ENCODE measurements around the gene PALLD. TPM values are rescaled to one million over a fixed set of nuclear protein-coding genes. Genes with fewer than 3 reads are reported as not detected.

Gene PALLD
- total RNA-seq, 5 donors from 2014 or later (not counting 1 experiment from before 2014, with no cell fraction given): 0.56 to 1.9 (median 0.93) TPM

GRCh38 chr4:168880072-168880675, 383.3 kb downstream of the PALLD start:
- ATAC-seq (replicated peaks in 1 of 4) (no peak), DNase-seq (no peak)
- ChIA-PET POLR2A (no interaction called here), CTCF (no interaction called here)
- Histone ChIP-seq H3K27ac (ENCODE audit: low read length) (no peak overlapping the region), H3K4me1 (ENCODE audit: control insufficient read depth in 1 of 2, extremely low read depth in 1 of 2, insufficient read depth in 2 of 2, low read length in 2 of 2) (peaks cover 0 to 4% of the 10 kb centered on the region in 2 experiments), H3K9me3 (no peaks in the 10 kb centered on the region), H3K36me3 (ENCODE audit: control insufficient read depth in 2 of 2, extremely low read depth in 1 of 2, insufficient read depth in 1 of 2, low read length in 1 of 2) (no peaks in the 10 kb centered on the region), H3K27me3 (replicated peaks in 1 of 2; ENCODE audit: control insufficient read depth in 2 of 2, extremely low read depth in 1 of 2, insufficient read depth in 2 of 2, low read length in 1 of 2) (peaks cover 0 to 14% of the 10 kb centered on the region in 2 experiments), H3K4me3 (ENCODE audit: control insufficient read depth in 1 of 2, extremely low read depth in 1 of 2, low read length in 1 of 2) (no peak overlapping the region)
- WGBS (ENCODE audit: insufficient coverage): 100% methylated on average over 4 of the region's 6 CpGs
- Mint-ChIP-seq H3K27ac (no peak overlapping the region), H3K4me1 (peaks cover 6 to 18% (median 7%) of the 10 kb centered on the region in 3 donors), H3K36me3 (no peaks in the 10 kb centered on the region), H3K9me3 (no peaks in the 10 kb centered on the region), H3K27me3 (peaks cover 41 to 50% of the 10 kb centered on the region in 2 donors), H3K4me3 (no peak overlapping the region)

GRCh38 chr4:168880811-168881595, 384.2 kb downstream of the PALLD start:
- ChIA-PET POLR2A (no interaction called here), CTCF (no interaction called here)
- Histone ChIP-seq H3K27me3 (replicated peaks in 1 of 2; ENCODE audit: control insufficient read depth in 2 of 2, extremely low read depth in 1 of 2, insufficient read depth in 2 of 2, low read length in 1 of 2) (peaks cover 0 to 11% of the 10 kb centered on the region in 2 experiments), H3K4me3 (ENCODE audit: control insufficient read depth in 1 of 2, extremely low read depth in 1 of 2, low read length in 1 of 2) (no peak overlapping the region), H3K27ac (ENCODE audit: low read length) (no peak overlapping the region), H3K4me1 (ENCODE audit: control insufficient read depth in 1 of 2, extremely low read depth in 1 of 2, insufficient read depth in 2 of 2, low read length in 2 of 2) (peaks cover 0 to 4% of the 10 kb centered on the region in 2 experiments), H3K9me3 (no peaks in the 10 kb centered on the region), H3K36me3 (ENCODE audit: control insufficient read depth in 2 of 2, extremely low read depth in 1 of 2, insufficient read depth in 1 of 2, low read length in 1 of 2) (no peaks in the 10 kb centered on the region)
- peaks cover 6 to 18% (median 7%) of the 10 kb centered on the region in 3 donors for H3K4me1 Mint-ChIP-seq
- no peak for ATAC-seq (replicated peaks in 1 of 4)
- H3K4me3 Mint-ChIP-seq: no peak overlapping the region
- H3K9me3 Mint-ChIP-seq: no peaks in the 10 kb centered on the region
- peak in 2 of 35 experiments; percentile 4 for DNase-seq
- peaks cover 34 to 43% of the 10 kb centered on the region in 2 donors for H3K27me3 Mint-ChIP-seq
- no peaks in the 10 kb centered on the region for H3K36me3 Mint-ChIP-seq
- WGBS (ENCODE audit: insufficient coverage): 11% methylated on average over 1 of the region's 8 CpGs
- H3K27ac Mint-ChIP-seq: no peak overlapping the region

- ChIA-PET CTCF (no interaction called here), POLR2A (interaction anchor here in 1 of 2 donors (0.6 kb wide), 1 partner anchor 11 kb away, joined by 3 read pairs; no protein-coding TSS in a partner anchor)
- H3K9me3 ChIP-seq: no peaks in the 10 kb centered on the region
- H3K4me3 ChIP-seq (ENCODE audit: control insufficient read depth in 1 of 2, extremely low read depth in 1 of 2, low read length in 1 of 2): no peak overlapping the region
- peaks cover 0 to 4% of the 10 kb centered on the region in 2 experiments for H3K4me1 ChIP-seq (ENCODE audit: control insufficient read depth in 1 of 2, extremely low read depth in 1 of 2, insufficient read depth in 2 of 2, low read length in 2 of 2)
- peaks cover 25 to 35% of the 10 kb centered on the region in 2 donors for H3K27me3 Mint-ChIP-seq
- H3K36me3 Mint-ChIP-seq: no peaks in the 10 kb centered on the region
- H3K36me3 ChIP-seq (ENCODE audit: control insufficient read depth in 2 of 2, extremely low read depth in 1 of 2, insufficient read depth in 1 of 2, low read length in 1 of 2): no peaks in the 10 kb centered on the region
- peaks cover 6 to 18% (median 7%) of the 10 kb centered on the region in 3 donors for H3K4me1 Mint-ChIP-seq
- H3K9me3 Mint-ChIP-seq: no peaks in the 10 kb centered on the region
- peaks cover 0 to 11% of the 10 kb centered on the region in 2 experiments for H3K27me3 ChIP-seq (replicated peaks in 1 of 2; ENCODE audit: control insufficient read depth in 2 of 2, extremely low read depth in 1 of 2, insufficient read depth in 2 of 2, low read length in 1 of 2)
- no peak overlapping the region for H3K27ac Mint-ChIP-seq
- DNase-seq: no peak
- H3K4me3 Mint-ChIP-seq: no peak overlapping the region
- ATAC-seq (replicated peaks in 1 of 4): no peak
- no peak overlapping the region for H3K27ac ChIP-seq (ENCODE audit: low read length)
- 60% methylated on average over 1 of the region's 7 CpGs for WGBS (ENCODE audit: insufficient coverage)
Measured at GRCh38 chr4:168881781-168882420, 385.0 kb downstream of the PALLD start.

DNA sequence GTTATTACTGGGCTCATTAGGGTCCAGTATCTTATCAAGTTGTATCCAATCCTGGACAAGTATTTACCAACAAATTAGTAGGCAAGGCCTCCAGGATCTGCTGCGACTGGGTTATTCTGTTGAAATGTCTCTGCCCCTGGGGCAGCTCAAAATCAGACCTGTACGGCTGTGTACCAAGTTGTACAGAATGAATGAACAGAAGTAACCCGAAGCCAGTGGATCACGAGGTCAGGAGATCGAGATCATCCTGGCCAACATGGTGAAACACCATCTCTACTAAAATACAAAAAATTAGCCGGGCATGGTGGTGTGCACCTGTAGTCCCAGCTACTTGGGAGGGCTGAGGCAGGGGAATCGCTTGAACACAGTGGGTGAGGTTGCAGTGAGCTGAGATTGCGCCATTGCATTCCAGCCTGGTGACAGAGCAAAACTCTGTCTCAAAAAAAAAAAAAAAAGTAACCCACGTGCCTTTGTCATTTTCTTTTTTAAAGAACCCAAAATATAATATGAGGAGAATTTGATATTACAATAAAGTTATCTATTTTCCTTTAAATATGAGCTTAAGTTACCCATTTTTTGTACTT, 385.9 kb downstream of the PALLD start:
- 100% methylated on average over 1 of the region's 9 CpGs for WGBS (ENCODE audit: insufficient coverage)

GRCh38 chr4:168883513-168883912, 386.7 kb downstream of the PALLD start:
- Histone ChIP-seq H3K4me3 (ENCODE audit: control insufficient read depth in 1 of 2, extremely low read depth in 1 of 2, low read length in 1 of 2) (no peak overlapping the region), H3K36me3 (ENCODE audit: control insufficient read depth in 2 of 2, extremely low read depth in 1 of 2, insufficient read depth in 1 of 2, low read length in 1 of 2) (no peaks in the 10 kb centered on the region), H3K9me3 (no peaks in the 10 kb centered on the region), H3K27ac (ENCODE audit: low read length) (no peak overlapping the region), H3K27me3 (replicated peaks in 1 of 2; ENCODE audit: control insufficient read depth in 2 of 2, extremely low read depth in 1 of 2, insufficient read depth in 2 of 2, low read length in 1 of 2) (peaks cover 0 to 4% of the 10 kb centered on the region in 2 experiments), H3K4me1 (ENCODE audit: control insufficient read depth in 1 of 2, extremely low read depth in 1 of 2, insufficient read depth in 2 of 2, low read length in 2 of 2) (no peaks in the 10 kb centered on the region)
- Mint-ChIP-seq H3K36me3 (peaks cover 3% of the 10 kb centered on the region), H3K4me3 (no peak overlapping the region), H3K27me3 (peaks cover 19 to 25% of the 10 kb centered on the region in 2 donors), H3K9me3 (no peaks in the 10 kb centered on the region), H3K27ac (no peak overlapping the region), H3K4me1 (peaks cover under 1 to 11% (median 1%) of the 10 kb centered on the region in 3 donors)
- no peak for DNase-seq
- POLR2A ChIA-PET: no interaction called here
- CTCF ChIA-PET: no interaction called here
- ATAC-seq (replicated peaks in 1 of 4): no peak

More for the DNA sequence above, 385.9 kb downstream of the PALLD start:
- H3K36me3 ChIP-seq (ENCODE audit: control insufficient read depth in 2 of 2, extremely low read depth in 1 of 2, insufficient read depth in 1 of 2, low read length in 1 of 2): no peaks in the 10 kb centered on the region
- H3K27ac ChIP-seq (ENCODE audit: low read length): no peak overlapping the region
- CTCF ChIA-PET: interaction anchor here in 1 of 2 donors (0.6 kb wide), 1 partner anchor 174 kb away, joined by 3 read pairs; no protein-coding TSS in a partner anchor
- H3K4me1 ChIP-seq (ENCODE audit: control insufficient read depth in 1 of 2, extremely low read depth in 1 of 2, insufficient read depth in 2 of 2, low read length in 2 of 2): no peaks in the 10 kb centered on the region
- DNase-seq (no peak), ATAC-seq (replicated peaks in 1 of 4) (no peak)
- no peak overlapping the region for H3K27ac Mint-ChIP-seq
- H3K4me3 ChIP-seq (ENCODE audit: control insufficient read depth in 1 of 2, extremely low read depth in 1 of 2, low read length in 1 of 2): no peak overlapping the region
- peaks cover 5 to 14% (median 6%) of the 10 kb centered on the region in 3 donors for H3K4me1 Mint-ChIP-seq
- POLR2A ChIA-PET: interaction anchor here in 1 of 2 donors (0.6 kb wide), 1 partner anchor 10 kb away, joined by 3 read pairs; no protein-coding TSS in a partner anchor
- H3K4me3 Mint-ChIP-seq: no peak overlapping the region
- H3K9me3 Mint-ChIP-seq: no peaks in the 10 kb centered on the region
- H3K27me3 ChIP-seq (replicated peaks in 1 of 2; ENCODE audit: control insufficient read depth in 2 of 2, extremely low read depth in 1 of 2, insufficient read depth in 2 of 2, low read length in 1 of 2): peaks cover 0 to 8% of the 10 kb centered on the region in 2 experiments
- peaks cover 2% of the 10 kb centered on the region for H3K36me3 Mint-ChIP-seq
- peaks cover 23 to 28% of the 10 kb centered on the region in 2 donors for H3K27me3 Mint-ChIP-seq
- no peaks in the 10 kb centered on the region for H3K9me3 ChIP-seq
